Cardiac fibroblast (primary cell): ENCODE data around the gene EIF4E2.

Source experiments
- DNase-seq, 2 donors: peaks; one replicate each; pipeline versions ENCODE4 v3.0.0 to v3.0.0-alpha.2; 2010; ENCODE audit warnings: low read depth in 2 of 2
- H3K4me3 ChIP-seq, 2 donors: replicated peaks in 1 of 2; 1 replicate in 1 of 2; 2 replicates in 1 of 2; pipeline ENCODE4 v1.5.1; 2011; ENCODE audit warnings: low read depth in 2 of 2, low read length in 2 of 2, mild to moderate bottlenecking in 2 of 2, moderate library complexity in 1 of 2
- CTCF ChIP-seq: IDR thresholded peaks from one replicate; pipeline ENCODE4 v1.5.1; 2011; ENCODE audit warnings: low read depth, mild to moderate bottlenecking, low read length, inconsistent platforms

The EIF4E2 gene

GRCh38 chr2:232574674-232575403 lies 24.4 kb downstream of the EIF4E2 start:
- no peak for DNase-seq
- no peak for TF ChIP-seq CTCF
- no peak overlapping the region for H3K4me3 ChIP-seq

- no peak for TF ChIP-seq CTCF
- DNase-seq, result no peak
- no peak overlapping the region for H3K4me3 ChIP-seq
These were observed 24.9 kb downstream of the EIF4E2 start for GRCh38 chr2:232575404-232575746.

GRCh38 chr2:232576995-232577394 lies 26.5 kb downstream of the EIF4E2 start:
- peak; percentile 14 to 26 for DNase-seq
- no peak overlapping the region for H3K4me3 ChIP-seq
- TF ChIP-seq CTCF, result no peak

GRCh38 chr2:232577841-232578240 lies 27.4 kb downstream of the EIF4E2 start:
- no peak for DNase-seq
- no peak overlapping the region for H3K4me3 ChIP-seq
- TF ChIP-seq CTCF, result no peak

- H3K4me3 ChIP-seq, result no peak overlapping the region
- DNase-seq, result no peak
- TF ChIP-seq CTCF, result no peak
These were observed 28.1 kb downstream of the EIF4E2 start for GRCh38 chr2:232578626-232579025.

- no peak for DNase-seq
- no peak overlapping the region for H3K4me3 ChIP-seq
- TF ChIP-seq CTCF, result no peak
These were observed 30.1 kb downstream of the EIF4E2 start for GRCh38 chr2:232580648-232580981.

- TF ChIP-seq CTCF, result no peak
- no peak overlapping the region for H3K4me3 ChIP-seq
- DNase-seq, result no peak
These were observed 31.2 kb downstream of the EIF4E2 start for GRCh38 chr2:232581725-232582124.
